ENCODE results near the gene PLEKHG1.

Gene PLEKHG1

GRCh38 chr6:150599199-150600009 lies at the start of gene PLEKHG1:
Gene PLEKHG1 (plus strand): TSS chr6:150599885. CDS start chr6:150733682, 133,797 bp downstream.
- DNase-seq = no peak

GRCh38 chr6:150550244-150550643 lies 49.4 kb upstream of the PLEKHG1 start:
- DNase-seq = no peak

GRCh38 chr6:150557043-150557599 lies 42.6 kb upstream of the PLEKHG1 start:
- no peak for DNase-seq

- DNase-seq = no peak
Observed at GRCh38 chr6:150560004-150560883, 39.4 kb upstream of the PLEKHG1 start.

- DNase-seq = no peak
Observed at GRCh38 chr6:150560884-150561219, 38.8 kb upstream of the PLEKHG1 start.

GRCh38 chr6:150565945-150566344 lies 33.7 kb upstream of the PLEKHG1 start:
- DNase-seq = no peak

- no peak for DNase-seq
Observed at GRCh38 chr6:150566486-150566885, 33.2 kb upstream of the PLEKHG1 start.

GRCh38 chr6:150567380-150567779 lies 32.3 kb upstream of the PLEKHG1 start:
- DNase-seq = peak; percentile 24

- DNase-seq = no peak
Observed at GRCh38 chr6:150567823-150568383, 31.8 kb upstream of the PLEKHG1 start.

- DNase-seq = no peak
Observed at GRCh38 chr6:150568560-150568959, 31.1 kb upstream of the PLEKHG1 start.

- DNase-seq = no peak
Observed at GRCh38 chr6:150569161-150569560, 30.5 kb upstream of the PLEKHG1 start.

GRCh38 chr6:150573041-150573681 lies 26.5 kb upstream of the PLEKHG1 start:
- no peak for DNase-seq

- DNase-seq = no peak
Observed at GRCh38 chr6:150575836-150576235, 23.8 kb upstream of the PLEKHG1 start.

- no peak for DNase-seq
Observed at GRCh38 chr6:150576651-150577226, 22.9 kb upstream of the PLEKHG1 start.

- no peak for DNase-seq
Observed at GRCh38 chr6:150579611-150580010, 20.1 kb upstream of the PLEKHG1 start.

- no peak for DNase-seq
Observed at GRCh38 chr6:150580489-150580888, 19.2 kb upstream of the PLEKHG1 start.

GRCh38 chr6:150584065-150584464 lies 15.6 kb upstream of the PLEKHG1 start:
- no peak for DNase-seq

GRCh38 chr6:150584596-150584995 lies 15.1 kb upstream of the PLEKHG1 start:
- no peak for DNase-seq

GRCh38 chr6:150586850-150587359 lies 12.8 kb upstream of the PLEKHG1 start:
- DNase-seq = no peak

- DNase-seq = no peak
Observed at GRCh38 chr6:150587637-150588036, 12.0 kb upstream of the PLEKHG1 start.

- no peak for DNase-seq
Observed at GRCh38 chr6:150588888-150589499, 10.7 kb upstream of the PLEKHG1 start.

GRCh38 chr6:150589852-150590251 lies 9.8 kb upstream of the PLEKHG1 start:
- DNase-seq = no peak
